Caco-2 (cell line): ENCODE measurements around the gene ID3. TPM values are rescaled to one million over a fixed set of nuclear protein-coding genes. Genes with fewer than 3 reads are reported as not detected.

ENCODE experiments used
- BruUV-seq: library from RNA; stranded (reverse); fragments of 400-500 nt; replicated peaks from 2 replicates; lab custom pipeline; 2021; lab: Mats Ljungman, UMichigan
- CTCF ChIA-PET: fragments of 300-600 bp; sonication (Branson Sonifier 250); formaldehyde crosslinking; loops from one replicate; lab custom pipeline; 2022; ENCODE audit warnings: antibody characterized with exemption; lab: Charles Lee
- POLR2A ChIA-PET: fragments of 300-600 bp; sonication (Branson Sonifier 250); formaldehyde crosslinking; loops from one replicate; lab custom pipeline; 2022; ENCODE audit warnings: antibody characterized with exemption; lab: Charles Lee
- DNase-seq, 2 experiments: peaks; one replicate each; pipeline versions ENCODE4 v3.0.0 to v3.0.0-alpha.2; 2020 to 2022
- H3K27me3 ChIP-seq: replicated peaks from 2 replicates; pipeline ENCODE4 v1.6.0; 2011; ENCODE audit warnings: low read length; ENCODE audit not compliant: control insufficient read depth, insufficient read depth
- H3K36me3 ChIP-seq: 2 replicates; pipeline ENCODE4 v1.5.1; 2011; ENCODE audit warnings: low read length; ENCODE audit not compliant: control insufficient read depth, insufficient read depth
- H3K4me1 ChIP-seq: fragments of 250-450 bp; sonication (Bioruptor Pico); 2 replicates; pipeline ENCODE4 v1.5.1; 2020; ENCODE audit warnings: mild to moderate bottlenecking
- H3K4me3 ChIP-seq: 2 replicates; pipeline ENCODE4 v1.5.1; 2011; ENCODE audit warnings: low read depth, mild to moderate bottlenecking, control low read depth, low read length
- H3K9me3 ChIP-seq: fragments of 250-450 bp; sonication (Bioruptor Pico); 2 replicates; pipeline ENCODE4 v1.5.1; 2020; ENCODE audit warnings: mild to moderate bottlenecking, moderate library complexity
- H3K27ac Mint-ChIP-seq: one replicate; pipeline ENCODE4 v1.8.0; 2022; ENCODE audit warnings: mixed read lengths; ENCODE audit not compliant: unreplicated experiment
- H3K27me3 Mint-ChIP-seq: one replicate; pipeline ENCODE4 v1.8.0; 2022; ENCODE audit warnings: mixed read lengths; ENCODE audit not compliant: insufficient read depth, unreplicated experiment
- H3K36me3 Mint-ChIP-seq: one replicate; pipeline ENCODE4 v1.8.0; 2022; ENCODE audit warnings: mild to moderate bottlenecking, mixed read lengths; ENCODE audit not compliant: insufficient read depth, unreplicated experiment
- H3K4me1 Mint-ChIP-seq: one replicate; pipeline ENCODE4 v1.8.0; 2022; ENCODE audit warnings: low read depth, mixed read lengths; ENCODE audit not compliant: unreplicated experiment
- H3K4me3 Mint-ChIP-seq: one replicate; pipeline ENCODE4 v1.8.0; 2022; ENCODE audit warnings: mild to moderate bottlenecking, moderate library complexity, mixed read lengths; ENCODE audit not compliant: unreplicated experiment
- H3K9me3 Mint-ChIP-seq: one replicate; pipeline ENCODE4 v1.8.0; 2022; ENCODE audit warnings: mixed read lengths; ENCODE audit not compliant: unreplicated experiment
- CTCF ChIP-seq, 2 experiments: fragments of 200-600 bp in 1 of 2; IDR thresholded peaks; 1 replicate in 1 of 2; 2 replicates in 1 of 2; pipeline versions ENCODE4 v1.5.1 to v1.8.0; 2011 to 2022; ENCODE audit warnings: antibody characterized with exemption in 1 of 2, control low read depth in 1 of 2, inconsistent platforms in 1 of 2, low read depth in 1 of 2, low read length in 1 of 2, mild to moderate bottlenecking in 1 of 2, moderate library complexity in 1 of 2; ENCODE audit not compliant: insufficient read depth in 1 of 2, severe bottlenecking in 1 of 2, unreplicated experiment in 1 of 2
- intact Hi-C: fragments of 100-400 bp; cut with micrococcal nuclease; formaldehyde crosslinking; loops from one replicate; pipeline ENCODE4 v1.10.0; 2022; ENCODE audit not compliant: unreplicated experiment
- total RNA-seq: library from RNA; stranded (reverse); gene quantifications from 2 replicates; pipeline ENCODE4 v1.2.3, GENCODE V29; 2022

ID3 gene
- total RNA-seq, 1 experiment from 2014 or later: 13.7 TPM

GRCh38 chr1:23601968-23602876 lies 42.9 kb upstream of the ID3 start:
- Mint-ChIP-seq H3K27ac (no peak overlapping the region), H3K27me3 (no peaks in the 10 kb centered on the region), H3K4me1 (peaks cover 13% of the 10 kb centered on the region), H3K9me3 (no peaks in the 10 kb centered on the region), H3K36me3 (no peaks in the 10 kb centered on the region), H3K4me3 (no peak overlapping the region)
- intact Hi-C loops: no loop called here
- TF ChIP-seq CTCF (IDR thresholded peaks at IDR 0.05; ENCODE audit: insufficient read depth in 1 of 2, low read depth in 1 of 2, low read length in 1 of 2, severe bottlenecking in 1 of 2, unreplicated experiment in 1 of 2): no peak
- ChIA-PET POLR2A (no interaction called here), CTCF (no interaction called here)
- H3K4me1 ChIP-seq: no peaks in the 10 kb centered on the region
- no TSS peak for BruUV-seq
- H3K4me3 ChIP-seq: no peak overlapping the region
- H3K9me3 ChIP-seq: no peaks in the 10 kb centered on the region
- DNase-seq: no peak
- H3K27me3 ChIP-seq: no peaks in the 10 kb centered on the region
- H3K36me3 ChIP-seq: no peaks in the 10 kb centered on the region

GRCh38 chr1:23601135-23601967 lies 42.0 kb upstream of the ID3 start:
- CTCF ChIA-PET: no interaction called here
- no peaks in the 10 kb centered on the region for H3K9me3 Mint-ChIP-seq

More at GRCh38 chr1:23601135-23601967, 42.0 kb upstream of the ID3 start:
- POLR2A ChIA-PET: no interaction called here
- Histone ChIP-seq H3K4me1 (no peaks in the 10 kb centered on the region), H3K36me3 (no peaks in the 10 kb centered on the region), H3K4me3 (no peak overlapping the region), H3K9me3 (no peaks in the 10 kb centered on the region), H3K27me3 (no peaks in the 10 kb centered on the region)
- intact Hi-C loops: no loop called here
- no TSS peak for BruUV-seq
- H3K27me3 Mint-ChIP-seq: no peaks in the 10 kb centered on the region
- H3K27ac Mint-ChIP-seq: no peak overlapping the region
- no peak for DNase-seq
- no peak overlapping the region for H3K4me3 Mint-ChIP-seq
- H3K36me3 Mint-ChIP-seq: no peaks in the 10 kb centered on the region
- peaks cover 13% of the 10 kb centered on the region for H3K4me1 Mint-ChIP-seq
- no peak for TF ChIP-seq CTCF (IDR thresholded peaks at IDR 0.05; ENCODE audit: insufficient read depth in 1 of 2, low read depth in 1 of 2, low read length in 1 of 2, severe bottlenecking in 1 of 2, unreplicated experiment in 1 of 2)
